PC-3 (cell line): ENCODE data around the gene SMIM28.

Experiments
- CTCF ChIP-seq: fragments of 300-600 bp; sonication (generic); conservative IDR thresholded peaks from 2 replicates; pipeline ENCODE4 v1.5.1; 2017; ENCODE audit warnings: antibody characterized with exemption, low read depth, mild to moderate bottlenecking, low read length
- EZH2 ChIP-seq: fragments of 300-600 bp; sonication (generic); IDR thresholded peaks from one replicate; pipeline ENCODE4 v1.6.1; 2017; ENCODE audit warnings: antibody characterized with exemption, mild to moderate bottlenecking, low read length; ENCODE audit not compliant: unreplicated experiment
- EZH2phosphoT487 ChIP-seq: fragments of 300-600 bp; sonication (generic); IDR thresholded peaks from 2 replicates; pipeline ENCODE4 v1.6.1; 2018; ENCODE audit warnings: mild to moderate bottlenecking, antibody characterized with exemption, low read length, borderline replicate concordance

GRCh38 chr6:138372711-138373463 is 4.8 kb upstream of the SMIM28 start:
- TF ChIP-seq CTCF, result peak; percentile 43
- TF ChIP-seq EZH2, result no peak
- TF ChIP-seq EZH2phosphoT487, result no peak
